Stimulated activated CD8-positive, alpha-beta memory T cell treated with anti-CD3 and anti-CD28 coated beads, Interleukin-15, amount 100 ng/mL, for 48 hours (primary cell): ENCODE measurements around the gene XRCC6.
A peak's percentile ranks its signal among the peaks of the same experiment; 100 is the strongest.
"Not testable (repeated sequence)": the region's sequence is repeated elsewhere in the genome, so short reads cannot be mapped to it uniquely, and the experiment has no call there.

ENCODE experiments used
- DNase-seq, 2 donors: peaks; one replicate each; pipeline ENCODE4 v3.0.0-alpha.2; 2020; ENCODE audit warnings: low read depth in 2 of 2

The XRCC6 gene

DNA sequence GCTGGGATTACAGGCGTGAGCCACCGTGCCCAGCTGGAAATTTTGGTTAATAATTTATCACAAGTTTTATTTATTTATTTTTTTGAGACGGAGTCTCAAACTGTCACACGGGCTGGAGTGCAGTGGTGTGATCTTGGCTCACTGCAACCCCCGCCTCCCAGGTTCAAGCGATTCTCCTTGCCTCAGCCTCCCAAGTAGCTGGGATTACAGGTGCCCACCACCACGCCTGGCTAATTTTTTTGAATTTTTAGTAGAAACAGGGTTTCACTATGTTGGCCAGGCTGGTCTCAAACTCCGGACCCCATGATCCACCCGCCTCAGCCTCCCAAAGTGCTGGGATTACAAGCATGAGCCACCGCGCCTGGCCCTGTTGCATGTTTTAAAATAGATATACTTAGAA, 65.8 kb downstream of the XRCC6 start:
- DNase-seq = not testable (repeated sequence)

DNA sequence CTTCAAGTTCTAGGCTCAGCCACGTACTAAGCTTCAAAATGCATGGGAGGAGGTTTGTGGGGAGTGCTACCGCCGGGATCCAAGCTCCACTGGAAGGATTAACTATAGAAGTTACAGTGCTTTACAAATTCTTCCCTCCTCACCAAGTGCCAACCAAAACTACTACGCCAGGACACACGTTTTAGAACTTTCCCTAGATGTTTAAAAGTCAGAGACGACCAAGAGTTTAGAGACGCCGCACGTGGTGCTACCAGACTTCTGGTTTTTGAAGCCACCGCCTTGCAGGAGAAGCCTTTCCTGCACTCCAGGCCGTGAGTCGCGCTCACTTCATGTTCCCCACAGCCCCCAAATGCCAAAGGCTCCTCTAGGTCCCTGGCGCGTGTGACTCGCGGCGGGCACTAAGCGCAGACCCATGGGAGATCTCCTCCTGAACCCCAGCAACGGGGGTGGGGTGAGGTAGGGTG, 66.8 kb downstream of the XRCC6 start:
- DNase-seq = no peak

DNA sequence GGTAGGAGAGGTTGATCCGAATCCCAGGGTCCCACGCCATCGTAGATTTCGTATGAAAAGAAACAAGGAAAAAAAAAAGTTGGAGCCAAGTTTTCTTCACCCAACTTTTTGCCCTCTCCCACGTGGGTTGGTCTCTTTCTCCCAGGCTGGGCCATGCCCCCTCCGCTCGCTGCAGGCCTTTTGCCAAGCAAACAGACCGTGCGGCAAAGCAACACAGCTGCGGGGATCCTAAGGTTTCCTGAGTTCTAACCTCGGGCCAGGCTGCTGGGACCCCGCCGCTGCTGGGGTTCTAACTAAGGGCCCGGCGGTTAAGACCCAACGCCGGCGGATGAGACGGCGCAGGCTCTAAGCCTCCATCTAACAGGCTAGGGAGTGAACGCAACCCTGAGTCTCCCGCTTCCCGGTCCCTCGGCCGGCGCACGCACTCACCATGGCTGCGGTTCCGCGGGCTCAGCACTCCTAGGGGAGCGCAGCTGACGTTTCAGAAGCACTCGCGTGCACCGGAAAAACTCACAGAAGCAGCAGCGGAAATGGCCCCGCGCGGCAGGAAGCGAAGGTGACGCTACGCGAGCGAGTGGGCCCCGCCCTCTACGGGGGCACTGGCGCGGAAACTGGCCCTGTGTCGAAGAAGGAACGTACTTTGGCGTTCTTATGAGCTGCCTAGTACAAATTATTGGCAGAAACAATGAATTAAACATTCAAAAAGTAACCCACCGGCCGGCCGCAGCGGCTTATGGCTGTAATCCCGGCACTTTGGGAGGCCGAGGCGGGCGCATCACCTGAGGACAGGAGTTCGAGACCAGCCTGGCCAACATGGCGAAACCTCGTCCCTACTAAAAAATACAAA, 67.5 kb downstream of the XRCC6 start, which contains the start of gene SNU13:
SNU13 (minus strand) TSS at position 503 of the 847 bp plus-strand sequence; CDS start at position 432, 71 bp downstream.
- DNase-seq = peak; percentile 86 to 89

DNA sequence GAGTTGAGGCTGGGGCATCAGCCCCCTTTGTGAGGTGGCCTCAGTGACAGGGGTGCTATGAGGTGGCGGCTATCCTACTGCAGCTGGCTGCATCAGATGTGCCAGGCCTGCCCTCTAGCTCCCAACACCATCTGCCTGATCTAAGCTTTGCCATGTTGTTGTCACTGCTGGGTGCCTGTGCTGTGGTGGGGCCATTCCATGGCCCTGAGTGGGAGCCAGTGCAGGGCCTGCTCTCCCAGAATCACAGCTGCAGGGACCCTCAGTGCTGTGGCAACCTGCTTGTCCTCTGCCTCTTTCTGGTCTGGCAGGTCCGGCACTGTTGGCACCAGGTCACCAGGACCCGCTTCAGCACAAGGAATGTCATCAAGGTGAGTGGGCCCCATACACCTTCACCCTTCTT, 69.4 kb downstream of the XRCC6 start:
- DNase-seq = no peak

DNA sequence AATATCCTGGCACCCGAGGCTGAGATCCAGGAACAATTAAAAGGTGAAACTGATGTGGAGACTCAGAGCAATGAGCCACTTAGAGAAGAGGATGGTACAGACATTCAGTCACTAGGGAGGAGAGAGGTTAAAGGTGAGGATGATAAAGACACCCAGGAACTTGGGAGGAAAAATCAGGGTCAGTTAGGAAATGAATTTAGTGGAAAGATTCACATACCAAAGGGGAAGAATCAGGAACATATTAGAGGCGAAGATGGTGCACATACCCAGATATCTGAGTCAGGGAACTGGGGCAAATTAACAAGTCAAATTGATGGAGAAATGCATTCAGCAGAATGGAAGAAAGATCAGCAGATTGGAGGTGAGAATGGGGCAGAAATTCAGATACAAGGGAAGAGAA, 74.1 kb downstream of the XRCC6 start:
- no peak for DNase-seq

DNA sequence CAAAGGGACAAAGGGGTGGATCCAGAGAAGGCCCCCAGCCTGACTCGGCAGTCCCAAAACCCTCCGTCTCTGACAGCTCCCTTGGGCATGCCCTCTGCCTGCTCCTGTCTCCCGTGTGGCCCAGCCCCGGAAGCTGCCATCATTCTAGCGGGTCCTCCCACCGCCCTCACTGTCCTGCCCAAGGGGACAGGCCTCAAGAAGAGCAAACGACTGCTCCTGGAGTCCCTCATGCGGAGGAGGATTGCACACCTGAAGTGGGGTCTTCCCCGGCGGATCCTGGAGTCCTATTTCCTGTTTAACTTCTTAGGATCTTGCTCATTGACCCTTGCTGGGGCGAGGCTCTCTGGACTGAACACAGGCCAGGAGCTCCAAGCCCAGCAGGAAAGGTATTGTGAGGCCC, 75.6 kb downstream of the XRCC6 start:
- no peak for DNase-seq

DNA sequence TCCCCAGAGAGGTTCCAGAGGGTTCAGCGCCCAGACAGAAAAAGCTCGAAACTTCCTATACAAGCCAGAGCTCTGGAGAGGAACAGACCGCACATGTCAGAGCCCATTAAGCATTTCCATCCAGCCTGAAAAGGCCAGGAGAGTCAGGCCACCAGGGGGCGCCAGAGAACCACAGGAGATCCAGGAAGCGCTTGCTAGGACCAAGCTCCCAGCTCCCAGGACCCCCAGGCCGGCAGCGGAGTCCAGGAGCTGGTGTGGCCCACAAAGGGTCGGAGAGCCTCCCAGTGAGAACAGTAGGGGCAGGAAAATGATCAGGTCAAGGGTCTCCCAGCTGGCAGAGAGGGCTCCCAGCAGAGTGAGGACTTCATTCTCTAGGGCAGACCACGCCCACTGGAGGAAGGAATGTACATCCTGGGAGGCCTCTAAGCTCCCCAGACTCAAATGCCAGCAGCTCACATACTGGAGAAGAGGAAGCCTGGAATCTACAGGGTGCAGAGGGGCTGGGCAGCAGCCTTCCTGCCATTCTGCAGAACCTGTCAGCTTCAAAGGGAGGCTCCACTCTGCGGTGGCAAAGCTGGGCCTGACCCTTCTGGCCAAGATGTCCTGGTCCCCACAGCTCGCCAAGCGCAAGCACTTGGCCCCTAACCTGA, 76.2 kb downstream of the XRCC6 start:
- DNase-seq = peak; percentile 77

DNA sequence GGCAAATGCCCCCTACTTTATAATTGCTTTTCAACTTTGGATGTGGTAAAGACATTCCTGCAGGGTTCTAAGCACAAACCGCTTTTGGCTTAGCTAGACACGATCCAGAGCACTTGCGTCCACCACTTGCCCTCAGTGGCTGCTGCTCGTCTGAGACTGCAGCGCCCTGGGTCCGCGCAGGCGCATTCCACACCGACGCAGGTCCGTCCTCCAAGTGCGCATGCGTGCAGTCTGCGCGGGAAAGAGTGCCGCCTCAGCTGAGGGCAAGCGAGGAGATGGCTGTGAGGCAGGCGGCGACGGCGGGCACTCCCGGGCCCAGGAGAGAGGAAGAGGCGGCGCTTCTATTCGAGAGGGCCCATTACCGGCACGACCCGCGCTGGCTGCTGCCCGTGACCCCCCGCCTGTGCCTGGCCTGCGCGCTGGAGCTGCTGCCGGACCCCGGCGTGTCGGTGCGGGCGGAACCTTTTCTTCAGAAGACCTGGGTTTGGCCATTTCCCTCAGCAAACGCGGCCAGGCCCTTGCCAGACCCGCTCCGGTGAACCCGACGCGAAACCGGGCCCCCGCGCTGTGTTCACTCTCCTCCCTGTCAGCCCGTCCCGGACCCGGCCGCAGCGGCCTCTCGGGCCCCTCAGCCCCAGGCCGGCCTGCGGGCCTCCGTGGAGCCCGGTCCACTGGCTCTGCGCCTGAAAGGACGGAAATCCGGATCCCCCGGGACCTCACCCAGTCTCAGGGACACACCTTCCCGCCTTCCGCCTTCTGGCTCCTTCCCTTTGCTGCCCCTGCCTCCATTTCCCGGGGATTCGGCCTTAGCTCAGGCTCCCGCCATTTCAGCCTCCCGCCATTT, 78.4 kb downstream of the XRCC6 start, which contains the start of gene MEI1:
MEI1 (plus strand) TSS at position 240 of the 844 bp plus-strand sequence; CDS start at position 276, 36 bp downstream.
- peak; percentile 85 to 86 for DNase-seq

DNA sequence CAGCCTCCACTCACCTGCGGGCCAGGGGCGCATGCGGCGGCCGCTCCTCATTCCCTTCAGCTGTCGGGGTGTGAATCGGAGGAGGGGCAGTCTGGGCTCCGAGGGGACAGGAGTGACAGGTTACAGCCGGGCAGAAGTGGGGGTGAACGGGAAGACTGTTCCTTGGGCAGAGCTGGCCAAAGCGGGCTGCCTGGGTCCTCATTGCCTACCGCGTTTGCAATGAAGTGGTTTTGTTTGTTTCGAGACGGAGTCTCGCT, 78.9 kb downstream of the XRCC6 start:
- no peak for DNase-seq

DNA sequence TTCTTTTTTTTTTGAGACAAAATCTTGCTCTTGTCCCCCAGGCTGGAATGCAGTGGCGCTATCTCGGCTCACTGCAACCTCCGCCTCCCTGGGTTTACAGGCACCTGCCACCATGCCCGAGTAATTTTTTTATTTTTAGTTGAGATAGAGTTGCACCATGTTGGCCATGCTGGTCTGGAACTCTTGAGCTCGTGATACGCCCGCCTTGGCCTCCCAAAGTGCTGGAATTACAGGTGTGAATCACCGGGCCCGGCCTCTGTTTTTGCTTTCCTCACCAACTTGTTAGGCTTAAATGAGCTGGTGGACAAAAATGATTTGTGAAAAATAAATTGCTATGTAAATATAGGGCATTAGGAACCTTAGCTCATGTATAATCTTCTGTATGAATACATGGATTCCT, 81.7 kb downstream of the XRCC6 start:
- DNase-seq = no peak

DNA sequence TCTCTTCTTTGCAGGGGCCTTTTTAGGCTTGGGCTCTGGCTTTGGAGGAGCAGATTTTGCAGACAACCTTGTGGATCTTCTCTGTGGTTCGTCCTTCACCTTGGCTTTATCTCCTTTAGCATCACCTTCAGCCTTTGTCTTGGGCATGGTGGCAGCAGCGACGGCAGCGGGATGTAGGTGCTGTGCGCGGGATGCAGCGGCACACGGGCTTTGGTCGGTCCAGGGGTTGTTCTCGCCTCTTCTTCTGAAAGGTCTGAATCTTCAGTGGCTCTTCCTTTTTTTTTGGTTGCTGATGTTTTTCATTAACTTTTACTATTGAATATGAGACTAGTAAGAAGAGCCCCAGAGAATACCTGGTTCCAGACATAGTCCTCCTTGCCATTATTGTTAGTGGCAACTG, 88.2 kb downstream of the XRCC6 start:
- no peak for DNase-seq

DNA sequence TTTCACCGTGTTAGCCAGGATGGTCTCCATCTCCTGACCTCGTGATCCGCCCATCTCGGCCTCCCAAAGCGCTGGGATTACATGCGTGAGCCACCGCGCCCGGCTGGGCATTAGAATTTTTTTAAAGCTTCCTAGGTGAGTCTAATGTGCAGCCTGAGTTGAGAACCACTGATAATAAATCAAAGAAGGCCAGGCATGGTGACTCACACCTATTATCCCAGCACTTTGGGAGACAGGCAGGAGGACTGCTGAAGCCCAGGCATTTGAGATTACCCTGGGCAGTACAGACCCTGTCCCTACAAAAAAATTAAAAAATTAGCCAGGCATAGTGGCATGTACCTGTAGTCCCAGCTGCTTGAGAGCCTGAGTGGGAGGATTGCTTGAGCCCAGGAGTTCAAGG, 91.9 kb downstream of the XRCC6 start:
- DNase-seq = no peak
